ENCODE results near the gene CDCA5. TPM values are rescaled to one million over a fixed set of nuclear protein-coding genes. Genes with fewer than 3 reads are reported as not detected.
A peak's percentile ranks its signal among the peaks of the same experiment; 100 is the strongest.

The CDCA5 gene
- total RNA-seq, 1 donor from 2014 or later = 6.0 TPM

- no peak for DNase-seq (ENCODE audit: extremely low spot score, unreplicated experiment)
- Mint-ChIP-seq H3K4me3 (ENCODE audit: unreplicated experiment) (no peak overlapping the region), H3K36me3 (ENCODE audit: unreplicated experiment) (peaks cover 11% of the 10 kb centered on the region), H3K4me1 (ENCODE audit: unreplicated experiment) (peaks cover 24% of the 10 kb centered on the region), H3K27me3 (ENCODE audit: unreplicated experiment) (no peaks in the 10 kb centered on the region), H3K9me3 (ENCODE audit: unreplicated experiment) (no peaks in the 10 kb centered on the region), H3K27ac (ENCODE audit: unreplicated experiment) (no peak overlapping the region)
- TF ChIP-seq CTCF (IDR thresholded peaks at IDR 0.05) = no peak
Measured at GRCh38 chr11:65131417-65131776, 47.6 kb upstream of the CDCA5 start.

DNA sequence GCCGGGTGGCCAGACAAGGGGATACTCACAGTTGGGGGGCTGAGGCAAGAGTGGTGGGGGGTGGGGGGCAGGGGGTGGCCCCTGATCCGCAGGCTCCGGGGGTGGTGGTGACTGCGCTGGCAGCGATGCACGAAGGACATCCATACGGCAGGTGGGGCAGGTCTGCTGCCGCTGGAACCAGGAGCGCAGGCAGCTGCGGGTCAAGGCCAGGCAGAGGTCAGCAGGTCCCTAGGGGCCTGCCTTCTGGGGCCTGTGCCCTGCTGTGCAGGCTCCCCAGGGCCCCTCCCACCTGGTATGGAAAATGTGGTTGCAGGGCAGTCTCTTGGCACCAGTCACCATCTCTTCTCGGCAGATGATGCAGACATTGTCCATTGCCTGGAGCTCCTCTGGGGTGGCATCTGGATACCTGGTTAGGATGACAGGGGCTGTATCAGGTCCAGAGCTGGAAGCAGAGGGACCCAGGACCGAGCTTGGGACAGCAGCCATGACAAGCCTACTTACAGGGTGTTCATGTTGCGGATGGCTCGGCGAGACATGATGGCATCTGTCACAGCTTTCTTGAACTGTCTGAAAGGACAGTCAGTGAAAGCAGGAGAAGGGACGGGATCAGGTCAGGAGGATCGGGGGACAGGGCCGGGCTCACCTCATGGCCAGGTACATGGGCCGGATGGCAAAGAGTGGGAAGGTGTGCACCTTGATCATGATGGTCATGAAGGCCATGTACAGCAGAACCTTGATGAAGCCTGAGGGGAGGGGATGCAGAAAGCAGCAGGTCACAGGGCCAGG, 47.0 kb upstream of the CDCA5 start:
- TF ChIP-seq CTCF (IDR thresholded peaks at IDR 0.05) = no peak
- H3K27me3 Mint-ChIP-seq (ENCODE audit: unreplicated experiment) = no peaks in the 10 kb centered on the region
- H3K27ac Mint-ChIP-seq (ENCODE audit: unreplicated experiment) = no peak overlapping the region
- H3K36me3 Mint-ChIP-seq (ENCODE audit: unreplicated experiment) = peaks cover 12% of the 10 kb centered on the region
- peaks cover 19% of the 10 kb centered on the region for H3K4me1 Mint-ChIP-seq (ENCODE audit: unreplicated experiment)
- peak; percentile 84 for DNase-seq (ENCODE audit: extremely low spot score, unreplicated experiment)
- no peak overlapping the region for H3K4me3 Mint-ChIP-seq (ENCODE audit: unreplicated experiment)
- no peaks in the 10 kb centered on the region for H3K9me3 Mint-ChIP-seq (ENCODE audit: unreplicated experiment)

GRCh38 chr11:65129649-65130441, 46.0 kb upstream of the CDCA5 start:
- DNase-seq (ENCODE audit: extremely low spot score, unreplicated experiment) = peak; percentile 82
- peaks cover 13% of the 10 kb centered on the region for H3K4me1 Mint-ChIP-seq (ENCODE audit: unreplicated experiment)
- H3K36me3 Mint-ChIP-seq (ENCODE audit: unreplicated experiment) = peaks cover 12% of the 10 kb centered on the region
- TF ChIP-seq CTCF (IDR thresholded peaks at IDR 0.05) = no peak
- H3K27me3 Mint-ChIP-seq (ENCODE audit: unreplicated experiment) = no peaks in the 10 kb centered on the region
- no peak overlapping the region for H3K27ac Mint-ChIP-seq (ENCODE audit: unreplicated experiment)
- H3K9me3 Mint-ChIP-seq (ENCODE audit: unreplicated experiment) = no peaks in the 10 kb centered on the region
- H3K4me3 Mint-ChIP-seq (ENCODE audit: unreplicated experiment) = no peak overlapping the region

- Mint-ChIP-seq H3K36me3 (ENCODE audit: unreplicated experiment) (peaks cover 15% of the 10 kb centered on the region), H3K27me3 (ENCODE audit: unreplicated experiment) (no peaks in the 10 kb centered on the region), H3K4me3 (ENCODE audit: unreplicated experiment) (no peak overlapping the region), H3K27ac (ENCODE audit: unreplicated experiment) (no peak overlapping the region), H3K4me1 (ENCODE audit: unreplicated experiment) (peaks cover 15% of the 10 kb centered on the region), H3K9me3 (ENCODE audit: unreplicated experiment) (no peaks in the 10 kb centered on the region)
- TF ChIP-seq CTCF (IDR thresholded peaks at IDR 0.05) = no peak
- DNase-seq (ENCODE audit: extremely low spot score, unreplicated experiment) = no peak
Measured at GRCh38 chr11:65128182-65129145, 44.6 kb upstream of the CDCA5 start.

Measured in osteocyte (in vitro differentiated cells).